Measurements from ENCODE around the gene UQCRHL. TPM values are rescaled to one million over a fixed set of nuclear protein-coding genes. Genes with fewer than 3 reads are reported as not detected.
"Not testable (repeated sequence)": the region's sequence is repeated elsewhere in the genome, so short reads cannot be mapped to it uniquely, and the experiment has no call there.

The UQCRHL gene
- total and polyA plus RNA-seq, 5 donors from 2014 or later = 0.59 to 1.7 (median 1.1) TPM

DNA sequence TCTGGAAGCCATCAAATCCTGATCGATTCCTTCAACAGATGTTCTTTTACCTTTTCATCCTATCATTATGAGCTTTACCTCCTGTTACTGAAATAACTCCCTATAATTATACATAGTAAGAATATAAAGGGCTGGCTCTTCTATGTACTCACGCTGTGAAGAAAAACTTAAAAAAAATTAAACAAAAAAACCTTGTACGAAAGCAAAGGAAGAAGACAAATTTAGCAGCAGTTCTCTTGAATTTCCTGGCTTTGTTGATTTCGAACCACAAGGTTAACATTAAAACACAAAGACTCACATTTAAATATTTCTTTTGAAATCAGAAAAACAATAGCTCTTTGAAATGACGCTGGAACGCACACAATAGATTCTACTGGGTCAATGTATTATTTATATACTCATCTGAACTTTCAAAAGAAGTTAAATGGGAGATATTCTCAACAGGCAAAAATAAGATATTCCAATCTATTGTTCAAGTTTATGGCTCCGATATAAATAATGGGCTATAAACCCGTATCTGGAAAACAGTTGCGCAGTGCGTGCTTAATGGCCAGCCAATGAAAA, 26.5 kb upstream of the UQCRHL start:
- peak overlapping the region; percentile 98 to 99 (median 98) for H3K27ac Mint-ChIP-seq
- no peaks in the 10 kb centered on the region for H3K9me3 ChIP-seq (ENCODE audit: control insufficient read depth in 2 of 2, low read length in 2 of 2)
- H3K4me1 ChIP-seq (ENCODE audit: control insufficient read depth, insufficient read depth, low read length, poor library complexity, severe bottlenecking) = peaks cover 35% of the 10 kb centered on the region
- no peaks in the 10 kb centered on the region for H3K9me3 Mint-ChIP-seq
- peak overlapping the region; percentile 99 for H3K4me3 ChIP-seq (ENCODE audit: low read depth, low read length)
- no peaks in the 10 kb centered on the region for H3K36me3 ChIP-seq (ENCODE audit: control insufficient read depth, insufficient read depth, low read length)
- H3K4me1 Mint-ChIP-seq = peaks cover 9 to 50% (median 30%) of the 10 kb centered on the region in 4 donors
- H3K27me3 ChIP-seq (ENCODE audit: control insufficient read depth, insufficient read depth, low read length) = no peaks in the 10 kb centered on the region
- H3K4me3 Mint-ChIP-seq = peak overlapping the region; percentile 94 to 97 (median 96)
- H3K36me3 Mint-ChIP-seq = peaks cover 5% of the 10 kb centered on the region
- DNase-seq = no peak
- ATAC-seq (ENCODE audit: low read depth in 2 of 2) = no peak
- H3K27ac ChIP-seq (ENCODE audit: insufficient read depth, low read length, poor library complexity, severe bottlenecking) = peak overlapping the region; percentile 99
- H3K27me3 Mint-ChIP-seq = peaks cover 18% of the 10 kb centered on the region

DNA sequence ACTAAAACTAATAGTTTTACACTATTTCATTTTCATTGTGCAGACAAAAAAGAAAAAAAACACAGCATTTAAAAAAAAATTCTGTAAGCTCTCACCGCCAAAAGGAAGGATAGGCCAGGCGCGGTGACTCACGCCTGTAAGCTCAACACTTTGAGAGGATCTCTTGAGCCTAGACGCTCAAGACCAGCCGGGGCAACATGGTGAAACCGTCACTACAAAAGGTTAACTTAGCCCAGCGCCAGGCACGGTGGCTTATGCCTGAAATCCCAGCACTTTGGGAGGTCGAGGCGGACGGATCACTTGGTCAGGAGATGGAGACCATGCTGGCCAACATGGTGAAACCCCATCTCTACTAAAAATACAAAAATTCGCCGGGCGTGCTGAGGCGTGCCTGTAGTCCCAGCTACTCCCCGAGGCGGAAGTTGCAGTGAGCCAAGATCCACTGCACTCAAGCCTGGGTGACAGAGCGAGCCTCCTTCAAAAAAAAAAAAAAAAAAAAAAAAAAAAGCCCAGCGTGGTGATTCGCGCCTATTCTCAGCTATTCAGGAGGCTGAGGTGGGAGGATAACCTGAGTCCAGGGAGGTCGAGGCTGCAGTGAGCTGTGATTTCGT, 25.7 kb upstream of the UQCRHL start:
- Mint-ChIP-seq H3K4me3 (peak overlapping the region; percentile 94 to 97 (median 96)), H3K9me3 (no peaks in the 10 kb centered on the region), H3K4me1 (peaks cover 9 to 50% (median 30%) of the 10 kb centered on the region in 4 donors), H3K27ac (peak overlapping the region; percentile 98 to 99 (median 98)), H3K36me3 (peaks cover 5% of the 10 kb centered on the region), H3K27me3 (peaks cover 18% of the 10 kb centered on the region)
- DNase-seq (peak; percentile 50 to 81 (median 60)), ATAC-seq (ENCODE audit: low read depth in 2 of 2) (no peak)
- Histone ChIP-seq H3K27me3 (ENCODE audit: control insufficient read depth, insufficient read depth, low read length) (no peaks in the 10 kb centered on the region), H3K9me3 (ENCODE audit: control insufficient read depth in 2 of 2, low read length in 2 of 2) (no peaks in the 10 kb centered on the region), H3K27ac (ENCODE audit: insufficient read depth, low read length, poor library complexity, severe bottlenecking) (peak overlapping the region; percentile 99), H3K4me1 (ENCODE audit: control insufficient read depth, insufficient read depth, low read length, poor library complexity, severe bottlenecking) (peaks cover 35% of the 10 kb centered on the region), H3K4me3 (ENCODE audit: low read depth, low read length) (peak overlapping the region; percentile 99), H3K36me3 (ENCODE audit: control insufficient read depth, insufficient read depth, low read length) (no peaks in the 10 kb centered on the region)

DNA sequence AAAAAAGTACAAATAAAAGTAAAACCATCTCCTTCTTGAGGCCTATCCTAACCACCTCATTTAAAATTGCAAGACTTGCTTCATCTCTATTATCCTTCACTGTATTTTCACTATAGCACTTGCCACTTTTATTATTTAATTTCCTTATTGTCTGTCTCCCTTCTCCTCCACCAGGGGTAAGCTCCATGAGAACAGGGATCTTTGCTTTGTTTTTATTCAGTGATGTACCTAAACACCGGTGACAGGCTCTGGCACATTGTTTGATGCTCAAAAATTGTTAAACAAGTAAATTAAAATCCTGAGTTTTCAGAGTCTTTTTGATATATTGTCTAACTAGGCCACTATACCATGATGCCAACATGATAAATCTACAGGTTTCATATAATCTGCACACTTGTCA, 22.8 kb upstream of the UQCRHL start:
- H3K4me1 ChIP-seq (ENCODE audit: control insufficient read depth, insufficient read depth, low read length, poor library complexity, severe bottlenecking) = peaks cover 10% of the 10 kb centered on the region
- H3K36me3 ChIP-seq (ENCODE audit: control insufficient read depth, insufficient read depth, low read length) = no peaks in the 10 kb centered on the region
- Mint-ChIP-seq H3K4me1 (peaks cover 7 to 37% (median 24%) of the 10 kb centered on the region in 4 donors), H3K36me3 (peaks cover 5% of the 10 kb centered on the region), H3K9me3 (no peaks in the 10 kb centered on the region), H3K4me3 (peak overlapping the region in 2 of 4 donors; percentile 74 to 75), H3K27me3 (peaks cover 14% of the 10 kb centered on the region), H3K27ac (peak overlapping the region; percentile 3 to 70 (median 61))
- ATAC-seq (ENCODE audit: low read depth in 2 of 2) (no peak), DNase-seq (no peak)
- no peak overlapping the region for H3K27ac ChIP-seq (ENCODE audit: insufficient read depth, low read length, poor library complexity, severe bottlenecking)
- no peaks in the 10 kb centered on the region for H3K9me3 ChIP-seq (ENCODE audit: control insufficient read depth in 2 of 2, low read length in 2 of 2)
- no peaks in the 10 kb centered on the region for H3K27me3 ChIP-seq (ENCODE audit: control insufficient read depth, insufficient read depth, low read length)
- H3K4me3 ChIP-seq (ENCODE audit: low read depth, low read length) = no peak overlapping the region

DNA sequence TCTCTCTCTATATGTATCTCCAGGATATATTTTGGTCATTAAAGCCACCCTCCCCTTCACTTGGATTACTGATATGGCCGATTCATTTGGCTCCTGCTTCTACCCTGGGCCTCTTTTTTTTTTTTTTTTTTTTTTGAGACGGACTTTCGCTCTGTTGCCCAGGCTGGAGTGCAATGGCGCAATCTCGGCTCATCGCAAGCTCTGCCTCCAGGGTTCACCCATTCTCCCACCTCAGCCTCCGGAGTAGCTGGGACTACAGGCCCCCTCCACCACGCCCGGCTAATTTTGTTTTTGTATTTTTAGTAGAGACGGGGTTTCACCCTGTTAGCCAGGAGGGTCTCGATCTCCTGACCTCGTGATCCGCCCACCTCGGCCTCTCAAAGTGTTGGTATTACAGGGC, 21.5 kb upstream of the UQCRHL start:
- not testable (repeated sequence) for H3K36me3 Mint-ChIP-seq; H3K27me3 ChIP-seq (ENCODE audit: control insufficient read depth, insufficient read depth, low read length); H3K27ac Mint-ChIP-seq; H3K9me3 ChIP-seq (ENCODE audit: control insufficient read depth in 2 of 2, low read length in 2 of 2); H3K27me3 Mint-ChIP-seq; ATAC-seq (ENCODE audit: low read depth in 2 of 2); H3K36me3 ChIP-seq (ENCODE audit: control insufficient read depth, insufficient read depth, low read length); H3K9me3 Mint-ChIP-seq; H3K27ac ChIP-seq (ENCODE audit: insufficient read depth, low read length, poor library complexity, severe bottlenecking); DNase-seq; H3K4me3 Mint-ChIP-seq; H3K4me3 ChIP-seq (ENCODE audit: low read depth, low read length)
- peaks cover 7 to 32% (median 19%) of the 10 kb centered on the region in 4 donors for H3K4me1 Mint-ChIP-seq
- peaks cover 10% of the 10 kb centered on the region for H3K4me1 ChIP-seq (ENCODE audit: control insufficient read depth, insufficient read depth, low read length, poor library complexity, severe bottlenecking)

DNA sequence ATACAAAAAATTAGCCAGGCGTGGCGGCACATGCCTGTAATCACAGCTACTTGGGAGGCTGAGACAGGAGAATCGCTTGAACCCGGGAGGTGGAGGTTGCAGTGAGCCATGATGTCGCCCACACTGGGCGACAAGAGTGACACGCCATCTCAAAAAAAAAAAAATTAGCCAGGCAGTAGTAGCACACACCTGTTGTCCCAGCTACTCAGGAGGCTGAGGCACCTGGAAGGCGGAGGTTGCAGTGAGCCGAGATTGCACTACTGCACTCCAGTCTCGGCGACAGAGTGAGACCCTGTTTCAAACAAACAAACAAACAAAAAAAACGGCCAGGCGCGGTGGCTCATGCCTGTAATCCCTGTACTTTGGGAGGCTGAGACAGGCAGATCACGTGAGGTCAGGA, 20.1 kb upstream of the UQCRHL start:
- DNase-seq; H3K4me1 ChIP-seq (ENCODE audit: control insufficient read depth, insufficient read depth, low read length, poor library complexity, severe bottlenecking): not testable (repeated sequence)

DNA sequence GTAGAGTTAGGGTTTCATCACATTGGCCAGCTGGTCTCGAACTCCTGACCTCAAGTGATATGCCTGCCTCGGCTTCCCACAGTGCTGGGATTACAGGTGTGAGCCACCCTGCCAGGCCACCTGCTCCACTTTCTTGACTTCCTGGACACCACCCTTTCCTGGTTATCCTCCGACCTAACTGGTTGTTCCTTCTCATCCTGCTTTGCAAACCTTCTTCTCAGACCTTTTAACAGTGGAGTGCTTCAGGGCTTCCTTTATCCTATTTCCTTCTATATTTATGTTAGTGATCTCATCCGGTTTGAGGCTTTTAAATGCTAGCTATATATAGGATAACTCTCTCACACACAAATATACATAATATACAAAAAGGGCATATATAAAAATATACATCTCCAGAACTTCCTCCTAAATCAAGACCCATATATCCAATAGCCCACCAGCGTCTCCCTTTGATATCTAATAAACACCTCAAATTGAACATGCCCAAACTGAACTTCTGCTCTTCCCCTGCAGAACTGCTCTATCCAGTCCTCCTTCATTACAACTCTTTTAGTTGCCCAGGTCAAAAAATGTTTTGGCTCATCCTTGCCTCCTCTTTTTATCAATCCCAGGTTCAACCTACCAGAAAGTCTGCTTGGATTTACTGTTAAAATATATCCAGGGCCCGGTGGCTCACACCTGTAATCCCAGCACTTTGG, 19.5 kb upstream of the UQCRHL start:
- Histone ChIP-seq H3K4me1 (ENCODE audit: control insufficient read depth, insufficient read depth, low read length, poor library complexity, severe bottlenecking) (peaks cover 4% of the 10 kb centered on the region), H3K27me3 (ENCODE audit: control insufficient read depth, insufficient read depth, low read length) (no peaks in the 10 kb centered on the region), H3K9me3 (ENCODE audit: control insufficient read depth in 2 of 2, low read length in 2 of 2) (no peaks in the 10 kb centered on the region), H3K36me3 (ENCODE audit: control insufficient read depth, insufficient read depth, low read length) (no peaks in the 10 kb centered on the region), H3K27ac (ENCODE audit: insufficient read depth, low read length, poor library complexity, severe bottlenecking) (no peak overlapping the region), H3K4me3 (ENCODE audit: low read depth, low read length) (no peak overlapping the region)
- Mint-ChIP-seq H3K9me3 (peaks cover 0 to 2% (median 0%) of the 10 kb centered on the region in 7 donors), H3K27ac (no peak overlapping the region), H3K27me3 (no peaks in the 10 kb centered on the region), H3K4me1 (peaks cover 4 to 22% (median 11%) of the 10 kb centered on the region in 4 donors), H3K36me3 (peaks cover 4% of the 10 kb centered on the region), H3K4me3 (no peak overlapping the region)
- DNase-seq = no peak
- no peak for ATAC-seq (ENCODE audit: low read depth in 2 of 2)

More for the DNA sequence above, 20.1 kb upstream of the UQCRHL start:
- not testable (repeated sequence) for H3K4me3 Mint-ChIP-seq; H3K27me3 ChIP-seq (ENCODE audit: control insufficient read depth, insufficient read depth, low read length); H3K9me3 ChIP-seq (ENCODE audit: control insufficient read depth in 2 of 2, low read length in 2 of 2); H3K36me3 Mint-ChIP-seq; H3K27me3 Mint-ChIP-seq; H3K9me3 Mint-ChIP-seq; H3K27ac Mint-ChIP-seq; H3K36me3 ChIP-seq (ENCODE audit: control insufficient read depth, insufficient read depth, low read length); ATAC-seq (ENCODE audit: low read depth in 2 of 2); H3K27ac ChIP-seq (ENCODE audit: insufficient read depth, low read length, poor library complexity, severe bottlenecking); H3K4me3 ChIP-seq (ENCODE audit: low read depth, low read length)
- peaks cover 4 to 23% (median 12%) of the 10 kb centered on the region in 4 donors for H3K4me1 Mint-ChIP-seq

DNA sequence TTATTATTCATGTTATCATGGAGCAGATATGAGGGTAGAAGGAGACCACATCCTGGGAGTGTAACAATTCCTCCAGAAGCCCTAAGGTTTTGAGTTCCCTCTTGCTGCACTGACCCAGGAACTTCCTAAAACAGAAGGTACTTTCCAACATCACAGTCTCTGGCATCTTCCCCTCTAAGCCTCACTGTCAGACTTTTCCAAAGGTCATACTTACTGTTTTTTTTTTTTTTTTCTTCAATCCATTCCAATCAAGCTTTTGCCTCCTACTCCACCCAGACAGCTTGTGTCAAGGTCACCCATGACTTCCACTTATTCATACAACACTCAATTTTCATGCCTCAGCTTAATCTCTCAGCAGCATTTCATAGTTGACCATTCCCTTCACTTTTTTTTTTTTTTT, 18.4 kb upstream of the UQCRHL start:
- no peaks in the 10 kb centered on the region for H3K36me3 ChIP-seq (ENCODE audit: control insufficient read depth, insufficient read depth, low read length)
- DNase-seq (no peak), ATAC-seq (ENCODE audit: low read depth in 2 of 2) (no peak)
- Mint-ChIP-seq H3K4me1 (peaks cover 0 to 17% (median 6%) of the 10 kb centered on the region in 4 donors), H3K36me3 (no peaks in the 10 kb centered on the region), H3K27ac (no peak overlapping the region), H3K9me3 (peaks cover 0 to 2% (median 0%) of the 10 kb centered on the region in 7 donors), H3K4me3 (peak overlapping the region in 1 of 4 donors; percentile 17), H3K27me3 (no peaks in the 10 kb centered on the region)
- no peaks in the 10 kb centered on the region for H3K9me3 ChIP-seq (ENCODE audit: control insufficient read depth in 2 of 2, low read length in 2 of 2)
- peaks cover 4% of the 10 kb centered on the region for H3K4me1 ChIP-seq (ENCODE audit: control insufficient read depth, insufficient read depth, low read length, poor library complexity, severe bottlenecking)
- no peak overlapping the region for H3K4me3 ChIP-seq (ENCODE audit: low read depth, low read length)
- no peaks in the 10 kb centered on the region for H3K27me3 ChIP-seq (ENCODE audit: control insufficient read depth, insufficient read depth, low read length)
- no peak overlapping the region for H3K27ac ChIP-seq (ENCODE audit: insufficient read depth, low read length, poor library complexity, severe bottlenecking)
